Liver (tissue), 9 donors: Measurements from ENCODE around the gene DOCK6. TPM values are rescaled to one million over a fixed set of nuclear protein-coding genes. Genes with fewer than 3 reads are reported as not detected.
A peak's percentile ranks its signal among the peaks of the same experiment; 100 is the strongest.

ENCODE experiments used
- DNase-seq: peaks from one replicate; pipeline ENCODE4 v3.0.0-alpha.2; 2017; ENCODE audit warnings: low spot score
- H3K27ac ChIP-seq, 2 donors: one replicate each; pipeline ENCODE4 v1.7.0; 2013; ENCODE audit warnings: inconsistent platforms in 2 of 2, low read length in 2 of 2, control low read depth in 1 of 2, low read depth in 1 of 2, mild to moderate bottlenecking in 1 of 2
- H3K27me3 ChIP-seq, 4 donors: one replicate each; pipeline versions ENCODE4 v1.6.1 to v1.7.0; 2013; ENCODE audit warnings: low read length in 3 of 4, inconsistent platforms in 1 of 4, mild to moderate bottlenecking in 1 of 4, moderate library complexity in 1 of 4; ENCODE audit not compliant: control insufficient read depth in 4 of 4, insufficient read depth in 4 of 4
- H3K36me3 ChIP-seq, 4 donors: one replicate each; pipeline versions ENCODE4 v1.6.1 to v1.7.0; 2013; ENCODE audit warnings: low read length in 3 of 4, mild to moderate bottlenecking in 3 of 4, low read depth in 1 of 4, moderate library complexity in 1 of 4; ENCODE audit not compliant: control insufficient read depth in 4 of 4, insufficient read depth in 3 of 4
- H3K4me1 ChIP-seq, 4 donors: one replicate each; pipeline versions ENCODE4 v1.6.1 to v1.7.0; 2013; ENCODE audit warnings: low read length in 3 of 4, mild to moderate bottlenecking in 3 of 4, moderate library complexity in 1 of 4; ENCODE audit not compliant: control insufficient read depth in 4 of 4, insufficient read depth in 4 of 4
- H3K4me3 ChIP-seq, 3 donors: one replicate each; pipeline versions ENCODE4 v1.6.1 to v1.7.0; 2013; ENCODE audit warnings: low read length in 3 of 3, control low read depth in 1 of 3, low read depth in 1 of 3, mild to moderate bottlenecking in 1 of 3
- H3K9ac ChIP-seq, 2 donors: one replicate each; pipeline ENCODE4 v1.7.0; 2013; ENCODE audit warnings: low read length in 2 of 2, mild to moderate bottlenecking in 2 of 2, moderate library complexity in 2 of 2, control low read depth in 1 of 2, low read depth in 1 of 2
- H3K9me3 ChIP-seq, 4 donors: one replicate each; pipeline versions ENCODE4 v1.6.1 to v1.7.0; 2013; ENCODE audit warnings: low read length in 3 of 4; ENCODE audit not compliant: control insufficient read depth in 4 of 4
- ATF3 ChIP-seq: IDR thresholded peaks from 2 replicates; pipeline ENCODE4 v1.6.1; 2016; ENCODE audit warnings: antibody characterized with exemption
- CTCF ChIP-seq: fragments of 150-350 bp; IDR thresholded peaks from 2 replicates; pipeline ENCODE4 v1.5.1; 2017; ENCODE audit warnings: improper control_type of control experiment, low read depth, low read length; ENCODE audit not compliant: missing input control
- EGR1 ChIP-seq, 2 donors: IDR thresholded peaks; 2 replicates each; pipeline ENCODE4 v1.6.1; 2016 to 2018; ENCODE audit warnings: antibody characterized with exemption in 2 of 2, low read depth in 2 of 2
- FOXA1 ChIP-seq: IDR thresholded peaks from 2 replicates; pipeline ENCODE4 v1.6.1; 2016; ENCODE audit warnings: antibody characterized with exemption
- FOXA2 ChIP-seq: IDR thresholded peaks from 2 replicates; pipeline ENCODE4 v1.6.1; 2016; ENCODE audit warnings: antibody characterized with exemption
- GABPA ChIP-seq, 2 donors: IDR thresholded peaks in 1 of 2; conservative IDR thresholded peaks in 1 of 2; 2 replicates each; pipeline ENCODE4 v1.6.1; 2016; ENCODE audit warnings: antibody characterized with exemption in 2 of 2, mild to moderate bottlenecking in 1 of 2, moderate library complexity in 1 of 2
- HNF4A ChIP-seq, 2 donors: conservative IDR thresholded peaks; 2 replicates each; pipeline ENCODE4 v1.6.1; 2016; ENCODE audit warnings: antibody characterized with exemption in 2 of 2, mild to moderate bottlenecking in 2 of 2
- HNF4G ChIP-seq: IDR thresholded peaks from 2 replicates; pipeline ENCODE4 v1.6.1; 2016; ENCODE audit warnings: antibody characterized with exemption
- JUND ChIP-seq, 2 donors: IDR thresholded peaks; 2 replicates each; pipeline ENCODE4 v1.6.1; 2016; ENCODE audit warnings: antibody characterized with exemption in 2 of 2
- MAX ChIP-seq: IDR thresholded peaks from 2 replicates; pipeline ENCODE4 v1.6.1; 2016; ENCODE audit warnings: antibody characterized with exemption
- NR2F2 ChIP-seq: IDR thresholded peaks from 2 replicates; pipeline ENCODE4 v1.6.1; 2016; ENCODE audit warnings: antibody characterized with exemption
- RAD21 ChIP-seq, 2 donors: IDR thresholded peaks; 2 replicates each; pipeline ENCODE4 v1.6.1; 2016; ENCODE audit warnings: antibody characterized with exemption in 2 of 2, mild to moderate bottlenecking in 2 of 2
- REST ChIP-seq: IDR thresholded peaks from 2 replicates; pipeline ENCODE4 v1.6.1; 2016; ENCODE audit warnings: antibody characterized with exemption, mild to moderate bottlenecking
- RXRA ChIP-seq, 2 donors: IDR thresholded peaks; 2 replicates each; pipeline ENCODE4 v1.6.1; 2017 to 2018; ENCODE audit warnings: antibody characterized with exemption in 2 of 2, mild to moderate bottlenecking in 1 of 2
- SP1 ChIP-seq: IDR thresholded peaks from 2 replicates; pipeline ENCODE4 v1.6.1; 2018; ENCODE audit warnings: antibody characterized with exemption, mild to moderate bottlenecking
- TAF1 ChIP-seq: conservative IDR thresholded peaks from 2 replicates; pipeline ENCODE4 v1.6.1; 2016; ENCODE audit warnings: antibody characterized with exemption, mild to moderate bottlenecking
- YY1 ChIP-seq: IDR thresholded peaks from 2 replicates; pipeline ENCODE4 v1.6.1; 2016; ENCODE audit warnings: antibody characterized with exemption, mild to moderate bottlenecking
- WGBS: extraction: QIAGEN DNeasy Blood & Tissue Kit; methylation state at CpG from one replicate; pipeline ENCODE4 v1.1.7; 2013; 5-methylcytosine and 5-hydroxymethylcytosine counted together
- polyA plus RNA-seq, 2 donors: library from polyadenylated mRNA; stranded (reverse) in 1 of 2; unstranded in 1 of 2; fragments of 200-250 nt in 1 of 2; fragments of >200 nt in 1 of 2; fragmentation: Nextera tagmentation in 1 of 2; extraction: Ambion mirVana in 1 of 2; gene quantifications; one replicate each; pipeline versions ENCODE4 v1.2.1 to v1.2.3, GENCODE V29; 2013 to 2015
- total RNA-seq, 2 donors: library from RNA; depleted of rRNA; stranded (reverse); fragments of >200 nt; gene quantifications; one replicate each; pipeline ENCODE4 v1.2.3, GENCODE V29; 2014
- TF ChIP-seq, protein P1 (sequence below): IDR thresholded peaks from 2 replicates; pipeline ENCODE4 v1.6.1; 2016; ENCODE audit warnings: antibody characterized with exemption
- donor health status: healthy.
- donor health status: healthy.
- donor health status: healthy.
- donor health status: healthy.
- donor health status: healthy.

Gene DOCK6
- total and polyA plus RNA-seq, 4 donors = 4.9 to 15.8 (median 13.7) TPM

DNA sequence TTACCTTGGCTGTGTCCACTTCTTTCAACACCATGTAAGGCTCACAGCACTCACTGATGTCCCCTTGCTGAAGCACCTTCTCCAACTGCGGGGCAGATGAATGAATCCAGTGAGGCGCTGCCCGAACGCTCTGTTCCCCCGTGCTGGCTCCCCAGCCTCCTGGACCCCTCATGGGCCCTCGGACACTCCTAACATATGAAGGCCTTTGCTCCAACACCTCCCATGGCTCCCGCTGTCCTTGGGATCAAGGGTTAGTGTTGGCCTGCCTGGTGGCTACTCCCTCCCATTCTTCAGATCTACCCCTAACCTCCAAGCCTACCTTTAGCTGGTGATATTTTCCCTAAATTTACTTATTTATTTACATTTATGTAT, 18.5 kb downstream of the DOCK6 start (continued):
- TF ChIP-seq GABPA (IDR thresholded peaks at IDR 0.05 in 1 of 2, conservative IDR thresholded peaks at IDR 0.05 in 1 of 2) = no peak

DNA sequence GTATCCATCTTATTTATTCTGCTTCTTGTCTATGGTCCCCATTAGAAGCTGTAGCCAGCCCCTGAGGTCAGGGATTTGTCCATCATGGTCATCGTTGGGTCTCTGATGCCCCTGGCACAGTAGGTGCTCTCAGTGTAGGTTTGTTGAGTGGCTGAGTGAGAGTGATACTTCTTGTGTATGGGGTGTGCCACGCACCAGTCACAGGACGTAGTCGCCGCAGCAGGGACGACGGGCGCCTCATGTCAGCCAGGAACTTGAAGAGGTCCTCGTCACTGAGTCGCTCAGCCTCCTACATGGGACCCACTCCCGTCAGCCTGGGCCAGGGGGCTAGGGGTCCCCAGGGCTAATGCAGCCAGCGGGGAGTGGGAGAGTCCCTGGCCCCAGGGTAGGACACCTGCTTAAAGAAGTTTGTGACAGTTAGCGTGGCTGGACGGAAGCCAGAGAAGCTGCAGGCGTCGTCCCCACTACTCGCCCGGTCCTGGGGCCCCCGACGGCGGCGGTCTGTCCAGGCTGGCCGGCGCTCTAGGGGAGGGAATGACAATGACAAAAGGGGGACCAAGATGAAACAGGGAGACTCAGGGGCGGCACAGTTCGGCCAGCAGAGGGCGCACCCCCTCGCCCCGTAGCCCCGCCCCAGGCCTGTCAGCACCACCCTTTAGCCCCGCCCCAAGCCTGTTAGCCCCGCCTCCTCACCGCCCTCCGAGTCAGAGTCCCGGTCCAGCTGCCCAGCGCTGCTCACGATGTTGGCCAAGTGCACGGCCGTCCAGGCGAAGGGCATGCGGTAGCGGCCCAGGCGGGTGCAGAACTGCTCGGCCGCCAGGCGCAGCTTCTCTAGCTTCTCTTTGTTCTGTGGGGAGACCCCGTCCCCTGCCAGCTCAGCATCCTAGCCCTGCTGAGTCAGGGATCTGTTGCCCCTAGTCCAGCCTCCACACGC, 19.2 kb downstream of the DOCK6 start:
- WGBS = 19% methylated on average over 48 of the region's 48 CpGs
- peaks cover 9 to 40% (median 25%) of the 10 kb centered on the region in 4 donors for H3K4me1 ChIP-seq
- peak; percentile 99 for DNase-seq
- H3K9me3 ChIP-seq = no peaks in the 10 kb centered on the region
- H3K27ac ChIP-seq = peak overlapping the region; percentile 73 to 90
- no peak overlapping the region for H3K4me3 ChIP-seq
- H3K36me3 ChIP-seq = peaks cover 0 to 6% (median 3%) of the 10 kb centered on the region in 4 donors
- no peak for TF ChIP-seq REST
- TF ChIP-seq FOXA2 = no peak
- peak in 1 of 2 donors; percentile 30 for TF ChIP-seq EGR1 (IDR thresholded peaks at IDR 0.05; ENCODE audit: low read depth in 2 of 2)
- TF ChIP-seq CTCF = peak; percentile 72
- TF ChIP-seq MAX = no peak
- TF ChIP-seq JUND (IDR thresholded peaks at IDR 0.05) = no peak
- TF ChIP-seq HNF4G = no peak
- no peak for TF ChIP-seq NR2F2
- no peak for TF ChIP-seq ATF3
- no peak for TF ChIP-seq RXRA (IDR thresholded peaks at IDR 0.05)
- TF ChIP-seq, protein P1, sequence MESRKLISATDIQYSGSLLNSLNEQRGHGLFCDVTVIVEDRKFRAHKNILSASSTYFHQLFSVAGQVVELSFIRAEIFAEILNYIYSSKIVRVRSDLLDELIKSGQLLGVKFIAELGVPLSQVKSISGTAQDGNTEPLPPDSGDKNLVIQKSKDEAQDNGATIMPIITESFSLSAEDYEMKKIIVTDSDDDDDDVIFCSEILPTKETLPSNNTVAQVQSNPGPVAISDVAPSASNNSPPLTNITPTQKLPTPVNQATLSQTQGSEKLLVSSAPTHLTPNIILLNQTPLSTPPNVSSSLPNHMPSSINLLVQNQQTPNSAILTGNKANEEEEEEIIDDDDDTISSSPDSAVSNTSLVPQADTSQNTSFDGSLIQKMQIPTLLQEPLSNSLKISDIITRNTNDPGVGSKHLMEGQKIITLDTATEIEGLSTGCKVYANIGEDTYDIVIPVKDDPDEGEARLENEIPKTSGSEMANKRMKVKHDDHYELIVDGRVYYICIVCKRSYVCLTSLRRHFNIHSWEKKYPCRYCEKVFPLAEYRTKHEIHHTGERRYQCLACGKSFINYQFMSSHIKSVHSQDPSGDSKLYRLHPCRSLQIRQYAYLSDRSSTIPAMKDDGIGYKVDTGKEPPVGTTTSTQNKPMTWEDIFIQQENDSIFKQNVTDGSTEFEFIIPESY = no peak
- peak; percentile 7 for TF ChIP-seq FOXA1
- TF ChIP-seq RAD21 (IDR thresholded peaks at IDR 0.05) = peak; percentile 64 to 70
- no peak for TF ChIP-seq GABPA (IDR thresholded peaks at IDR 0.05 in 1 of 2, conservative IDR thresholded peaks at IDR 0.05 in 1 of 2)
- TF ChIP-seq TAF1 = no peak
- TF ChIP-seq HNF4A (conservative IDR thresholded peaks at IDR 0.05) = peak; percentile 13 to 61
- TF ChIP-seq YY1 = peak; percentile 39
- TF ChIP-seq SP1 = peak; percentile 58
- peak overlapping the region; percentile 12 to 19 for H3K9ac ChIP-seq
- H3K27me3 ChIP-seq = no peaks in the 10 kb centered on the region
